Measurements from ENCODE around the gene ADAM17.

DNA sequence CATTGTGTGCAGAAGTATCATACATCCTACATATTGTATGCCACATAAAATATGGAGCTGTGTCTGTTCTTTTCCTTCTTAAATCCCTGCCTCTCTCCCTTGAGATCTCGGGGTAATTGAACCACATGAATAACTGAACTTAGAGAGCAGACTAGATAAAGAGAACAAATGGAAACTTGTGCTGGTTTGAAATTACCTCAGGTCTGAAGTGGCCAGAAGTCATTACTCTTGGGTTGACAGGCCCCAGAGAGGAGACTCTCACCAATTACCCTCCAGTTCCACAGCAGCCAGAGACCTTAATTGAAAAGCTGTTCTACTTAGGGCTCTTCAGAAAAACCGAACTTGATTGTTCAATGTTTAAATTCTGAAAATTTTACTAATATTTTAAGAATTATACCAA is 5.0 kb upstream of the ADAM17 start:
- TF ChIP-seq, protein P1, sequence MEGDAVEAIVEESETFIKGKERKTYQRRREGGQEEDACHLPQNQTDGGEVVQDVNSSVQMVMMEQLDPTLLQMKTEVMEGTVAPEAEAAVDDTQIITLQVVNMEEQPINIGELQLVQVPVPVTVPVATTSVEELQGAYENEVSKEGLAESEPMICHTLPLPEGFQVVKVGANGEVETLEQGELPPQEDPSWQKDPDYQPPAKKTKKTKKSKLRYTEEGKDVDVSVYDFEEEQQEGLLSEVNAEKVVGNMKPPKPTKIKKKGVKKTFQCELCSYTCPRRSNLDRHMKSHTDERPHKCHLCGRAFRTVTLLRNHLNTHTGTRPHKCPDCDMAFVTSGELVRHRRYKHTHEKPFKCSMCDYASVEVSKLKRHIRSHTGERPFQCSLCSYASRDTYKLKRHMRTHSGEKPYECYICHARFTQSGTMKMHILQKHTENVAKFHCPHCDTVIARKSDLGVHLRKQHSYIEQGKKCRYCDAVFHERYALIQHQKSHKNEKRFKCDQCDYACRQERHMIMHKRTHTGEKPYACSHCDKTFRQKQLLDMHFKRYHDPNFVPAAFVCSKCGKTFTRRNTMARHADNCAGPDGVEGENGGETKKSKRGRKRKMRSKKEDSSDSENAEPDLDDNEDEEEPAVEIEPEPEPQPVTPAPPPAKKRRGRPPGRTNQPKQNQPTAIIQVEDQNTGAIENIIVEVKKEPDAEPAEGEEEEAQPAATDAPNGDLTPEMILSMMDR (IDR thresholded peaks at IDR 0.05; ENCODE audit: insufficient read depth, low read depth, low read length): no peak
- no peak for TF ChIP-seq EZH2 (IDR thresholded peaks at IDR 0.05; ENCODE audit: insufficient read depth, low read length)

All from astrocyte (in vitro differentiated cells and primary cell).